DOHH2 (cell line): ENCODE results near the gene TMEM214.
"Not testable (repeated sequence)": the region's sequence is repeated elsewhere in the genome, so short reads cannot be mapped to it uniquely, and the experiment has no call there.

Experiments used
- H3F3A ChIP-seq: fragments of 200-600 bp; sonication (generic), shearing (Covaris generic); 2 replicates; pipeline ENCODE4 v1.6.0; 2016; ENCODE audit warnings: antibody characterized with exemption, mild to moderate bottlenecking; ENCODE audit not compliant: control insufficient read depth, insufficient read depth
- H3K27ac ChIP-seq: fragments of 200-600 bp; sonication (generic); 2 replicates; pipeline ENCODE4 v1.5.1; 2014; ENCODE audit warnings: low read depth, mild to moderate bottlenecking, low read length, moderate library complexity
- H3K27me3 ChIP-seq: fragments of 200-600 bp; sonication (generic); 2 replicates; pipeline ENCODE4 v1.6.1; 2014; ENCODE audit warnings: mild to moderate bottlenecking, low read length, mixed read lengths; ENCODE audit not compliant: control insufficient read depth
- H3K36me3 ChIP-seq: fragments of 200-600 bp; sonication (generic); 2 replicates; pipeline ENCODE4 v1.6.1; 2014; ENCODE audit warnings: mild to moderate bottlenecking, low read length, moderate library complexity, mixed read lengths; ENCODE audit not compliant: control insufficient read depth
- H3K4me1 ChIP-seq: fragments of 200-600 bp; sonication (generic); 2 replicates; pipeline ENCODE4 v1.6.1; 2014; ENCODE audit warnings: mild to moderate bottlenecking, low read length, mixed read lengths; ENCODE audit not compliant: control insufficient read depth
- H3K4me2 ChIP-seq: fragments of 200-600 bp; sonication (generic); 2 replicates; pipeline ENCODE4 v1.6.0; 2014; ENCODE audit warnings: mild to moderate bottlenecking, low read length, moderate library complexity
- H3K4me3 ChIP-seq: fragments of 200-600 bp; sonication (generic); 2 replicates; pipeline ENCODE4 v1.5.1; 2014; ENCODE audit warnings: mild to moderate bottlenecking, low read length, mixed read lengths
- H3K79me2 ChIP-seq: fragments of 200-600 bp; sonication (generic); 2 replicates; pipeline ENCODE4 v1.6.1; 2014; ENCODE audit warnings: mild to moderate bottlenecking, low read length, mixed read lengths; ENCODE audit not compliant: control insufficient read depth
- H3K9me2 ChIP-seq: fragments of 200-600 bp; sonication (generic); replicated peaks from 2 replicates; pipeline ENCODE4 v1.6.1; 2014; ENCODE audit warnings: mild to moderate bottlenecking, low read length, mixed read lengths; ENCODE audit not compliant: control insufficient read depth
- H3K9me3 ChIP-seq: fragments of 200-600 bp; sonication (generic); 2 replicates; pipeline ENCODE4 v1.6.1; 2014; ENCODE audit warnings: antibody characterized with exemption, low read length, mixed read lengths; ENCODE audit not compliant: control insufficient read depth, insufficient read depth
- H4K20me1 ChIP-seq: fragments of 200-600 bp; sonication (generic); 2 replicates; pipeline ENCODE4 v1.6.0; 2014; ENCODE audit warnings: low read depth, mild to moderate bottlenecking, antibody characterized with exemption, low read length, moderate library complexity; ENCODE audit not compliant: control insufficient read depth, insufficient read depth
- CTCF ChIP-seq: fragments of 200-600 bp; sonication (generic); IDR thresholded peaks from one replicate; pipeline ENCODE4 v1.5.1; 2014; ENCODE audit warnings: antibody characterized with exemption, mild to moderate bottlenecking, low read depth, low read length; ENCODE audit not compliant: poor library complexity, severe bottlenecking
- EZH2phosphoT487 ChIP-seq: fragments of 200-600 bp; sonication (generic); IDR thresholded peaks from 2 replicates; pipeline ENCODE4 v1.6.1; 2017; ENCODE audit warnings: borderline replicate concordance, mild to moderate bottlenecking, antibody characterized with exemption, low read length, moderate library complexity, mixed read lengths

The TMEM214 gene

GRCh38 chr2:27073782-27074181 is 41.0 kb downstream of the TMEM214 start:
- no peaks in the 10 kb centered on the region for H4K20me1 ChIP-seq
- H3K36me3 ChIP-seq = peaks cover 26% of the 10 kb centered on the region
- no peaks in the 10 kb centered on the region for H3K9me3 ChIP-seq
- H3K27ac ChIP-seq = no peak overlapping the region
- H3K79me2 ChIP-seq = peaks cover 26% of the 10 kb centered on the region
- H3K4me2 ChIP-seq = no peak overlapping the region
- H3F3A ChIP-seq = peaks cover 15% of the 10 kb centered on the region; the same call in 1 of the 2 replicates
- no peak overlapping the region for H3K4me3 ChIP-seq
- TF ChIP-seq CTCF = no peak
- no peak for TF ChIP-seq EZH2phosphoT487
- H3K9me2 ChIP-seq = no peaks in the 10 kb centered on the region
- no peaks in the 10 kb centered on the region for H3K27me3 ChIP-seq
- H3K4me1 ChIP-seq = peaks cover 79% of the 10 kb centered on the region

GRCh38 chr2:27074738-27075565 is 42.2 kb downstream of the TMEM214 start:
- H3K4me2 ChIP-seq = peak overlapping the region; percentile 53
- peaks cover 72% of the 10 kb centered on the region for H3K4me1 ChIP-seq
- no peaks in the 10 kb centered on the region for H3K9me2 ChIP-seq
- peaks cover 15% of the 10 kb centered on the region; the same call in 1 of the 2 replicates for H3F3A ChIP-seq
- peak overlapping the region; percentile 45 for H3K27ac ChIP-seq
- no peak for TF ChIP-seq EZH2phosphoT487
- TF ChIP-seq CTCF = no peak
- peak overlapping the region; percentile 51 for H3K4me3 ChIP-seq
- peaks cover 14% of the 10 kb centered on the region for H3K36me3 ChIP-seq
- peaks cover 15% of the 10 kb centered on the region for H3K79me2 ChIP-seq
- no peaks in the 10 kb centered on the region for H3K27me3 ChIP-seq
- H3K9me3 ChIP-seq = no peaks in the 10 kb centered on the region
- H4K20me1 ChIP-seq = no peaks in the 10 kb centered on the region

- not testable (repeated sequence) for H3K79me2 ChIP-seq, H3K9me3 ChIP-seq, H3K27me3 ChIP-seq, H4K20me1 ChIP-seq, H3K9me2 ChIP-seq, H3K36me3 ChIP-seq
- H3K27ac ChIP-seq = peak overlapping the region; percentile 45
- peaks cover 70% of the 10 kb centered on the region for H3K4me1 ChIP-seq
- peak overlapping the region; percentile 53 for H3K4me2 ChIP-seq
- peak overlapping the region; percentile 51 for H3K4me3 ChIP-seq
- H3F3A ChIP-seq = peaks cover 15% of the 10 kb centered on the region
These were observed 42.8 kb downstream of the TMEM214 start for GRCh38 chr2:27075566-27075871.

GRCh38 chr2:27076323-27076722 is 43.6 kb downstream of the TMEM214 start:
- peaks cover 74% of the 10 kb centered on the region for H3K4me1 ChIP-seq
- no peaks in the 10 kb centered on the region for H4K20me1 ChIP-seq
- TF ChIP-seq CTCF (no peak), EZH2phosphoT487 (no peak)
- H3K4me3 ChIP-seq = no peak overlapping the region
- no peak overlapping the region for H3K27ac ChIP-seq
- H3K79me2 ChIP-seq = peaks cover under 1% of the 10 kb centered on the region
- peaks cover 15% of the 10 kb centered on the region for H3F3A ChIP-seq
- H3K36me3 ChIP-seq = peaks cover under 1% of the 10 kb centered on the region; the same call in 1 of the 2 replicates
- no peaks in the 10 kb centered on the region for H3K9me3 ChIP-seq
- H3K27me3 ChIP-seq = no peaks in the 10 kb centered on the region
- H3K9me2 ChIP-seq = no peaks in the 10 kb centered on the region
- no peak overlapping the region for H3K4me2 ChIP-seq
